IMR-90 (cell line): ENCODE data around the gene CSRNP3. TPM values are rescaled to one million over a fixed set of nuclear protein-coding genes. Genes with fewer than 3 reads are reported as not detected.

Experiments used
- ATAC-seq: fragments of 200-7000 bp; cut with Tn5 transposase; 2 replicates; pipeline ENCODE4 v1.9.1; 2020; ENCODE audit warnings: low read depth, mild to moderate bottlenecking, moderate library complexity
- BruUV-seq: library from RNA; stranded (reverse); fragments of 400-500 nt; replicated peaks from 2 replicates; lab custom pipeline; 2021; lab: Mats Ljungman, UMichigan
- CTCF ChIA-PET: fragments of 300-600 bp; formaldehyde crosslinking; extraction: SDS; loops from one replicate; lab custom pipeline; 2021; ENCODE audit warnings: antibody characterized with exemption; lab: Yijun Ruan, JAX
- POLR2A ChIA-PET: fragments of 300-600 bp; sonication (Branson Sonifier 250); formaldehyde crosslinking; loops from one replicate; lab custom pipeline; 2022; ENCODE audit warnings: antibody characterized with exemption; ENCODE audit not compliant: unreplicated experiment; lab: Charles Lee
- DNase-seq: peaks from one replicate; pipeline ENCODE4 v3.0.0; 2013
- H2AFZ ChIP-seq: replicated peaks from 2 replicates; pipeline ENCODE3; 2013; ENCODE audit warnings: low read length, mild to moderate bottlenecking; ENCODE audit not compliant: poor library complexity
- H2AK5ac ChIP-seq: 2 replicates; pipeline ENCODE4 v1.6.1; 2013; ENCODE audit warnings: low read depth, low read length, inconsistent platforms
- H2AK9ac ChIP-seq: replicated peaks from 2 replicates; pipeline ENCODE3; 2013; ENCODE audit warnings: mild to moderate bottlenecking, low read depth, low read length, moderate library complexity; ENCODE audit not compliant: poor library complexity
- H2BK120ac ChIP-seq: 2 replicates; pipeline ENCODE4 v1.6.1; 2013; ENCODE audit warnings: low read depth, low read length, inconsistent platforms
- H2BK15ac ChIP-seq: 3 replicates; pipeline ENCODE4 v1.6.1; 2013; ENCODE audit warnings: low read depth, low read length, inconsistent platforms
- H2BK20ac ChIP-seq: 2 replicates; pipeline ENCODE4 v1.6.1; 2013; ENCODE audit warnings: low read depth, mild to moderate bottlenecking, inconsistent platforms, low read length, moderate library complexity
- H2BK5ac ChIP-seq: 2 replicates; pipeline ENCODE4 v1.6.1; 2013; ENCODE audit warnings: mild to moderate bottlenecking, low read depth, low read length, inconsistent platforms; ENCODE audit not compliant: poor library complexity, severe bottlenecking
- H3K14ac ChIP-seq: replicated peaks from 2 replicates; pipeline ENCODE4 v1.6.1; 2013; ENCODE audit warnings: low read depth, low read length, inconsistent platforms
- H3K18ac ChIP-seq: 2 replicates; pipeline ENCODE4 v1.6.1; 2013; ENCODE audit warnings: low read depth, low read length, control low read depth
- H3K23ac ChIP-seq: 2 replicates; pipeline ENCODE4 v1.6.1; 2013; ENCODE audit warnings: low read depth, low read length, inconsistent platforms
- H3K27ac ChIP-seq: 2 replicates; pipeline ENCODE4 v1.5.1; 2013; ENCODE audit warnings: mild to moderate bottlenecking, control low read depth, low read length; ENCODE audit not compliant: insufficient read depth
- H3K27me3 ChIP-seq: 2 replicates; pipeline ENCODE4 v1.6.1; 2013; ENCODE audit warnings: low read length; ENCODE audit not compliant: control insufficient read depth, insufficient read depth
- H3K36me3 ChIP-seq: 2 replicates; pipeline ENCODE4 v1.6.1; 2013; ENCODE audit warnings: low read length, mixed read lengths; ENCODE audit not compliant: control insufficient read depth, insufficient read depth
- H3K4ac ChIP-seq: 2 replicates; pipeline ENCODE4 v1.6.1; 2013; ENCODE audit warnings: low read depth, low read length, inconsistent platforms
- H3K4me1 ChIP-seq: 2 replicates; pipeline ENCODE4 v1.6.1; 2013; ENCODE audit warnings: low read length, mixed read lengths; ENCODE audit not compliant: control insufficient read depth, insufficient read depth
- H3K4me2 ChIP-seq: 2 replicates; pipeline ENCODE4 v1.6.1; 2013; ENCODE audit warnings: low read depth, mild to moderate bottlenecking, control low read depth, low read length, moderate library complexity
- H3K4me3 ChIP-seq: 2 replicates; pipeline ENCODE4 v1.5.1; 2013; ENCODE audit warnings: low read depth, mild to moderate bottlenecking, control low read depth, low read length, moderate library complexity; ENCODE audit not compliant: insufficient read depth
- H3K56ac ChIP-seq: 2 replicates; pipeline ENCODE4 v1.6.1; 2013; ENCODE audit warnings: low read length, inconsistent platforms; ENCODE audit not compliant: insufficient read depth; ENCODE audit errors: extremely low read depth
- H3K79me1 ChIP-seq, 2 experiments: 2 replicates each; pipeline ENCODE4 v1.6.1; 2013; ENCODE audit warnings: low read length in 2 of 2, inconsistent platforms in 1 of 2, low read depth in 1 of 2
- H3K9ac ChIP-seq: 2 replicates; pipeline ENCODE4 v1.6.1; 2013; ENCODE audit warnings: low read depth, low read length, control low read depth
- H3K9me1 ChIP-seq: 2 replicates; pipeline ENCODE4 v1.6.1; 2013; ENCODE audit warnings: low read length, inconsistent platforms; ENCODE audit not compliant: insufficient read depth
- H3K9me3 ChIP-seq: 2 replicates; pipeline ENCODE4 v1.6.1; 2013; ENCODE audit warnings: low read length; ENCODE audit not compliant: control insufficient read depth, insufficient read depth
- H4K20me1 ChIP-seq: 2 replicates; pipeline ENCODE4 v1.6.1; 2013; ENCODE audit warnings: low read length, inconsistent platforms; ENCODE audit not compliant: insufficient read depth
- H4K5ac ChIP-seq: 2 replicates; pipeline ENCODE4 v1.6.1; 2013; ENCODE audit warnings: mild to moderate bottlenecking, low read depth, low read length, control low read depth
- H4K8ac ChIP-seq, 2 experiments: 2 replicates each; pipeline ENCODE4 v1.6.1; 2013; ENCODE audit warnings: low read depth in 2 of 2, low read length in 2 of 2, control low read depth in 1 of 2, inconsistent platforms in 1 of 2
- H4K91ac ChIP-seq: 2 replicates; pipeline ENCODE4 v1.6.1; 2013; ENCODE audit warnings: low read depth, low read length, inconsistent platforms; ENCODE audit not compliant: insufficient read depth
- BHLHE40 ChIP-seq: fragments of 150-350 bp; IDR thresholded peaks from 2 replicates; pipeline ENCODE4 v1.6.1; 2016; ENCODE audit warnings: mild to moderate bottlenecking, low read depth, low read length
- SMC3 ChIP-seq: fragments of 150-350 bp; IDR thresholded peaks from 2 replicates; pipeline ENCODE4 v1.6.1; 2016; ENCODE audit warnings: low read depth, mild to moderate bottlenecking, antibody characterized with exemption, low read length, moderate library complexity
- WGBS, 2 experiments: methylation state at CpG; one replicate each; pipeline versions ENCODE4 v1.1.5 to v1.1.7; 2013; ENCODE audit warnings: missing lambda C conversion rate in 2 of 2; ENCODE audit not compliant: insufficient read length in 1 of 2; ENCODE audit errors: extremely low coverage in 2 of 2; 5-methylcytosine and 5-hydroxymethylcytosine counted together
- dilution Hi-C: fragments of 300-500 bp; cut with HindIII; formaldehyde crosslinking; loops from one replicate; pipeline ENCODE4 v1.14.3; 2018; ENCODE audit warnings: low sequenced_read_pairs; ENCODE audit not compliant: unreplicated experiment
- in situ Hi-C: fragments of 300-500 bp; cut with MboI; formaldehyde crosslinking; loops from 3 replicates; pipeline ENCODE4 v1.14.3; 2019; ENCODE audit warnings: low sequenced_read_pairs, inconsistent platforms, mixed read lengths
- intact Hi-C: fragments of 100-400 bp; cut with micrococcal nuclease; formaldehyde crosslinking; loops from 2 replicates; pipeline ENCODE4 v1.10.0; 2022
- polyA plus RNA-seq, 3 experiments: library from polyadenylated mRNA; depleted of rRNA; stranded (reverse); fragments of >200 nt; gene quantifications; 2 replicates each; pipeline ENCODE4 v1.2.3, GENCODE V29; 2012; ENCODE audit warnings: low replicate concordance in 1 of 3
- total RNA-seq: library from RNA; depleted of rRNA; stranded (reverse); fragments of >200 nt; gene quantifications from 2 replicates; pipeline ENCODE4 v1.2.3, GENCODE V29; 2012

Gene CSRNP3
- total and polyA plus RNA-seq, 2 of the 4 experiments (the other 2 are of a cell fraction), result 0.21 to 0.72 TPM

GRCh38 chr2:165454905-165455304 is 14.6 kb upstream of the CSRNP3 start:
- Histone ChIP-seq H3K9me3 (no peaks in the 10 kb centered on the region), H3K4me2 (no peak overlapping the region), H2BK5ac (no peak overlapping the region), H2AK9ac (no peak overlapping the region), H3K27ac (no peak overlapping the region), H3K79me1 (no peaks in the 10 kb centered on the region), H4K20me1 (no peaks in the 10 kb centered on the region), H3K14ac (no peak overlapping the region), H3K4me3 (no peak overlapping the region), H3K23ac (no peak overlapping the region), H2BK15ac (no peak overlapping the region), H2AFZ (no peak overlapping the region), H3K18ac (no peak overlapping the region), H3K36me3 (no peaks in the 10 kb centered on the region), H3K27me3 (no peaks in the 10 kb centered on the region), H3K4me1 (no peaks in the 10 kb centered on the region), H3K4ac (no peak overlapping the region), H2AK5ac (no peak overlapping the region), H2BK120ac (no peak overlapping the region), H4K8ac (no peak overlapping the region), H2BK20ac (no peak overlapping the region), H4K91ac (no peak overlapping the region), H3K56ac (no peak overlapping the region), H4K5ac (no peak overlapping the region), H3K9ac (no peak overlapping the region), H3K9me1 (no peaks in the 10 kb centered on the region)
- no TSS peak for BruUV-seq
- intact Hi-C loops (no loop called here), dilution Hi-C loops (no loop called here), in situ Hi-C loops (no loop called here)
- ChIA-PET POLR2A (no interaction called here), CTCF (interaction anchor here (0.7 kb wide), 1 partner anchor 64 kb away, joined by 3 read pairs; no protein-coding TSS in a partner anchor)
- ATAC-seq, result no peak
- no peak for DNase-seq
- WGBS, 2 experiments, result no CpG with 5 or more reads among the region's 1 CpG
- TF ChIP-seq SMC3, result no peak
- no peak for TF ChIP-seq BHLHE40
